Spinal cord (tissue), 10 donors: Measurements from ENCODE around the gene VEGFC. TPM values are rescaled to one million over a fixed set of nuclear protein-coding genes. Genes with fewer than 3 reads are reported as not detected.

Source experiments
- DNase-seq, 6 donors: peaks; one replicate each; pipeline versions ENCODE4 v3.0.0 to v3.0.0-alpha.2; 2013 to 2015; ENCODE audit warnings: low spot score in 6 of 6, low read depth in 4 of 6
- H3K27ac ChIP-seq: one replicate; pipeline ENCODE4 v1.5.1; 2013; ENCODE audit warnings: low read depth, low read length, control low read depth
- H3K27me3 ChIP-seq: one replicate; pipeline ENCODE4 v1.6.1; 2013; ENCODE audit warnings: low read length; ENCODE audit not compliant: control insufficient read depth, insufficient read depth
- H3K36me3 ChIP-seq: one replicate; pipeline ENCODE4 v1.6.1; 2013; ENCODE audit warnings: low read length; ENCODE audit not compliant: control insufficient read depth, insufficient read depth
- H3K4me1 ChIP-seq: one replicate; pipeline ENCODE4 v1.6.1; 2013; ENCODE audit warnings: low read length; ENCODE audit not compliant: control insufficient read depth, insufficient read depth
- H3K4me3 ChIP-seq: one replicate; pipeline ENCODE4 v1.5.1; 2013; ENCODE audit warnings: low read depth, low read length, control low read depth
- H3K9me3 ChIP-seq: one replicate; pipeline ENCODE4 v1.6.1; 2013; ENCODE audit warnings: low read length; ENCODE audit not compliant: control insufficient read depth, insufficient read depth
- WGBS: methylation state at CpG from one replicate; pipeline ENCODE4 v1.1.5; 2013; ENCODE audit warnings: missing lambda C conversion rate; ENCODE audit not compliant: insufficient coverage; 5-methylcytosine and 5-hydroxymethylcytosine counted together
- polyA plus RNA-seq, 2 donors: library from polyadenylated mRNA; unstranded; fragments of 120-200 nt; gene quantifications; one replicate each; pipeline ENCODE4 v1.2.1, GENCODE V29; 2013; ENCODE audit not compliant: insufficient read length in 2 of 2
- total RNA-seq, 2 donors: library from RNA; depleted of rRNA in 1 of 2; stranded (reverse); fragments of 120-200 nt in 1 of 2; fragments of >200 nt in 1 of 2; gene quantifications; one replicate each; pipeline versions ENCODE4 v1.2.3 to v1.2.4, GENCODE V29; 2013 to 2014
- donor health status: healthy.

VEGFC gene
- total and polyA plus RNA-seq, 4 donors: 3.6 to 7.1 (median 4.8) TPM

- H3K9me3 ChIP-seq: no peaks in the 10 kb centered on the region
- DNase-seq: no peak
- H3K27ac ChIP-seq: no peak overlapping the region
- no peaks in the 10 kb centered on the region for H3K36me3 ChIP-seq
- no CpG with 5 or more reads among the region's 8 CpGs for WGBS
- no peaks in the 10 kb centered on the region for H3K27me3 ChIP-seq
- no peaks in the 10 kb centered on the region for H3K4me1 ChIP-seq
- H3K4me3 ChIP-seq: no peak overlapping the region
These were observed 147.3 kb downstream of the VEGFC start for GRCh38 chr4:176645246-176645960.

DNA sequence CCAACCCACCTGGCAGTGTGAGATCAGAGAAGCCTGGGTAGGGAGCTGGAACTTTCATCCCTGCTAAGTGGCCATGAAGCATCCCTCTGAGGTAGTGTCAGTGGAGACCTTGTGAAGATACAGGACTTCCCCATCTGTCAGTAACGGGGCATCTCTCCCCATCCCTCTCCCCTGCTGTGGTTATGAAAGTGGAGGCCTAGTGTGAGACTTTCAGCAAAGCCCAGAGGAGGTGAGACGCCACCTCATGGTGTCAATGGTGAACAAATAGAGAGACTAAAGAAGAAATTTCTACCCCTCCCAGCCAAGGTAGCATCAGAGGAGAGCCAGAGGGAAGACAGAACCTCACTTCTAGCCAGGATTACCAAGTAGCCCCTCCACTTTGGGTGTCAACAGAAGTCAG is 150.2 kb downstream of the VEGFC start:
- Histone ChIP-seq H3K27ac (no peak overlapping the region), H3K27me3 (no peaks in the 10 kb centered on the region), H3K9me3 (no peaks in the 10 kb centered on the region), H3K36me3 (no peaks in the 10 kb centered on the region), H3K4me3 (no peak overlapping the region), H3K4me1 (no peaks in the 10 kb centered on the region)
- no peak for DNase-seq
- no CpG with 5 or more reads among the region's 2 CpGs for WGBS

- Histone ChIP-seq H3K27ac (no peak overlapping the region), H3K36me3 (no peaks in the 10 kb centered on the region), H3K4me3 (no peak overlapping the region), H3K9me3 (no peaks in the 10 kb centered on the region), H3K4me1 (no peaks in the 10 kb centered on the region), H3K27me3 (no peaks in the 10 kb centered on the region)
- no peak for DNase-seq
- 89% methylated on average over 1 of the region's 3 CpGs for WGBS
These were observed 151.5 kb downstream of the VEGFC start for GRCh38 chr4:176641237-176641636.

DNA sequence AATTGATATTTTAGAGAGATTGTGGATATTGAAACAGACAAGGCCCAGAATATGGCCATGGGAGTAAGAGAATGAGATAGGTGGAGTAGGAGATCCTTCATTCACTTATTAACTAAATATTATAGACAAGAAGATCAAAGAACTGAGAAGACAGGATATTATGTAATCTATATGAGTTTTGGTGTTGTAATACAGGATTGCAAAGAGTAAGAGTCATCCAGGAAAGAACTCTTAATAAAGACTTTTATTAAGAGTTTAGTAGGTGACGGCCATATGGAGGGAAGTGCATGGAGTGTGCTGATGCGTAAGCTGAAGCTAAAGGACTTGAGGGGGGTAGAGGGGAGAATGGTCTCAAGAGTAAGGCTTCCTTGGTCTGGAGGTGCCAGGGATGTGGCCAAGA is 153.7 kb downstream of the VEGFC start:
- Histone ChIP-seq H3K27ac (no peak overlapping the region), H3K4me1 (no peaks in the 10 kb centered on the region), H3K36me3 (no peaks in the 10 kb centered on the region), H3K27me3 (no peaks in the 10 kb centered on the region), H3K9me3 (no peaks in the 10 kb centered on the region), H3K4me3 (no peak overlapping the region)
- no peak for DNase-seq
- WGBS: 100% methylated on average over 2 of the region's 2 CpGs

GRCh38 chr4:176636292-176636691 is 156.4 kb downstream of the VEGFC start:
- H3K27ac ChIP-seq: no peak overlapping the region
- no peaks in the 10 kb centered on the region for H3K36me3 ChIP-seq

GRCh38 chr4:176635372-176636261 is 157.1 kb downstream of the VEGFC start:
- Histone ChIP-seq H3K27ac (no peak overlapping the region), H3K27me3 (no peaks in the 10 kb centered on the region), H3K4me3 (no peak overlapping the region), H3K9me3 (no peaks in the 10 kb centered on the region), H3K4me1 (no peaks in the 10 kb centered on the region), H3K36me3 (no peaks in the 10 kb centered on the region)
- no peak for DNase-seq
- WGBS: 38% methylated on average over 3 of the region's 8 CpGs

More at GRCh38 chr4:176636292-176636691, 156.4 kb downstream of the VEGFC start:
- peak in 1 of 6 donors; percentile 52 for DNase-seq
- no peaks in the 10 kb centered on the region for H3K27me3 ChIP-seq
- WGBS: no CpG with 5 or more reads among the region's 1 CpG
- H3K4me1 ChIP-seq: no peaks in the 10 kb centered on the region
- no peak overlapping the region for H3K4me3 ChIP-seq
- no peaks in the 10 kb centered on the region for H3K9me3 ChIP-seq
